H54 (cell line): ENCODE data around the gene USH2A.
A peak's percentile ranks its signal among the peaks of the same experiment; 100 is the strongest.

Experiments used
- DNase-seq: peaks from one replicate; pipeline ENCODE4 v3.0.0; 2011; ENCODE audit warnings: low spot score, mixed read lengths; ENCODE audit not compliant: insufficient read length
- FAIRE-seq: peaks from 3 replicates; lab custom pipeline; 2011; peaks lifted over from hg19 to GRCh38; lab: Jason Lieb, UNC
- POLR2A ChIP-seq: IDR thresholded peaks from 2 replicates; pipeline ENCODE4 v1.6.1; 2011; ENCODE audit warnings: low read depth, mild to moderate bottlenecking, low read length

Gene USH2A

GRCh38 chr1:215865060-215865459, 558.2 kb downstream of the USH2A start:
- no peak for DNase-seq
- TF ChIP-seq POLR2A, result no peak
- no peak for FAIRE-seq

GRCh38 chr1:215863796-215864195, 559.5 kb downstream of the USH2A start:
- TF ChIP-seq POLR2A, result no peak
- FAIRE-seq (no peak), DNase-seq (no peak)

GRCh38 chr1:215860833-215861232, 562.4 kb downstream of the USH2A start:
- TF ChIP-seq POLR2A, result no peak
- DNase-seq (no peak), FAIRE-seq (no peak)

- no peak for TF ChIP-seq POLR2A
- FAIRE-seq (no peak), DNase-seq (no peak)
Measured at GRCh38 chr1:215857317-215857716, 565.9 kb downstream of the USH2A start.

GRCh38 chr1:215845234-215845891, 577.9 kb downstream of the USH2A start:
- TF ChIP-seq POLR2A, result no peak
- FAIRE-seq (peak; percentile 95), DNase-seq (peak; percentile 37)

- DNase-seq (no peak), FAIRE-seq (no peak)
- TF ChIP-seq POLR2A, result no peak
Measured at GRCh38 chr1:215844777-215845176, 578.5 kb downstream of the USH2A start.

GRCh38 chr1:215844266-215844665, 579.0 kb downstream of the USH2A start:
- no peak for TF ChIP-seq POLR2A
- FAIRE-seq, result no peak
- no peak for DNase-seq

- TF ChIP-seq POLR2A, result no peak
- FAIRE-seq (no peak), DNase-seq (no peak)
Measured at GRCh38 chr1:215842905-215843304, 580.3 kb downstream of the USH2A start.

GRCh38 chr1:215835951-215836350, 587.3 kb downstream of the USH2A start:
- DNase-seq, result no peak
- no peak for TF ChIP-seq POLR2A
- FAIRE-seq, result no peak

GRCh38 chr1:215833941-215834729, 589.1 kb downstream of the USH2A start:
- no peak for TF ChIP-seq POLR2A
- FAIRE-seq (peak; percentile 80), DNase-seq (no peak)

GRCh38 chr1:215830226-215830810, 592.9 kb downstream of the USH2A start:
- FAIRE-seq, result no peak
- DNase-seq, result no peak
- TF ChIP-seq POLR2A, result no peak

- TF ChIP-seq POLR2A, result no peak
- no peak for DNase-seq
- no peak for FAIRE-seq
Measured at GRCh38 chr1:215825056-215825455, 598.2 kb downstream of the USH2A start.

GRCh38 chr1:215824245-215824644, 599.0 kb downstream of the USH2A start:
- no peak for FAIRE-seq

GRCh38 chr1:215819114-215819513, 604.1 kb downstream of the USH2A start:
- FAIRE-seq, result no peak
- TF ChIP-seq POLR2A, result no peak
- no peak for DNase-seq

More at GRCh38 chr1:215824245-215824644, 599.0 kb downstream of the USH2A start:
- no peak for DNase-seq
- no peak for TF ChIP-seq POLR2A

- FAIRE-seq (no peak), DNase-seq (no peak)
- no peak for TF ChIP-seq POLR2A
Measured at GRCh38 chr1:215807911-215808436, 615.3 kb downstream of the USH2A start.
